Measurements from ENCODE around the gene PTGR2.
A peak's percentile ranks its signal among the peaks of the same experiment; 100 is the strongest.

Gene PTGR2

DNA sequence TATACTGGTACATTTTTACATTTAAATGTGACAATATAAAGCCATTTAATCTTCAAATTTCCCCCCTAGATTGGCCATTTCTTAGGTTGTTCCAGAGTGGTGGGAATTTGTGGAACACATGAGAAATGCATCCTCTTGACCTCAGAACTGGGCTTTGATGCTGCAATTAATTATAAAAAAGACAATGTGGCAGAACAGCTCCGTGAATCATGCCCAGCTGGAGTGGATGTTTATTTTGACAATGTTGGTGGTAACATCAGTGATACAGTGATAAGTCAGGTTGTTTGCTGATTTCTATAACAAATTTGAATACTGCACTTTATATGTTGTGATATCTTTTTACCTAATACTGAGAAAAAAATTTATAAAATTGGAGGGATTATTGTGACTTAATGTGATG, 27.4 kb downstream of the PTGR2 start:
- no peak for TF ChIP-seq POLR2AphosphoS5 (IDR thresholded peaks at IDR 0.05; ENCODE audit: low read depth, low read length)
- no peak for TF ChIP-seq TAF1 (IDR thresholded peaks at IDR 0.05; ENCODE audit: borderline replicate concordance, insufficient read depth, low read length)
- TF ChIP-seq, protein P1, sequence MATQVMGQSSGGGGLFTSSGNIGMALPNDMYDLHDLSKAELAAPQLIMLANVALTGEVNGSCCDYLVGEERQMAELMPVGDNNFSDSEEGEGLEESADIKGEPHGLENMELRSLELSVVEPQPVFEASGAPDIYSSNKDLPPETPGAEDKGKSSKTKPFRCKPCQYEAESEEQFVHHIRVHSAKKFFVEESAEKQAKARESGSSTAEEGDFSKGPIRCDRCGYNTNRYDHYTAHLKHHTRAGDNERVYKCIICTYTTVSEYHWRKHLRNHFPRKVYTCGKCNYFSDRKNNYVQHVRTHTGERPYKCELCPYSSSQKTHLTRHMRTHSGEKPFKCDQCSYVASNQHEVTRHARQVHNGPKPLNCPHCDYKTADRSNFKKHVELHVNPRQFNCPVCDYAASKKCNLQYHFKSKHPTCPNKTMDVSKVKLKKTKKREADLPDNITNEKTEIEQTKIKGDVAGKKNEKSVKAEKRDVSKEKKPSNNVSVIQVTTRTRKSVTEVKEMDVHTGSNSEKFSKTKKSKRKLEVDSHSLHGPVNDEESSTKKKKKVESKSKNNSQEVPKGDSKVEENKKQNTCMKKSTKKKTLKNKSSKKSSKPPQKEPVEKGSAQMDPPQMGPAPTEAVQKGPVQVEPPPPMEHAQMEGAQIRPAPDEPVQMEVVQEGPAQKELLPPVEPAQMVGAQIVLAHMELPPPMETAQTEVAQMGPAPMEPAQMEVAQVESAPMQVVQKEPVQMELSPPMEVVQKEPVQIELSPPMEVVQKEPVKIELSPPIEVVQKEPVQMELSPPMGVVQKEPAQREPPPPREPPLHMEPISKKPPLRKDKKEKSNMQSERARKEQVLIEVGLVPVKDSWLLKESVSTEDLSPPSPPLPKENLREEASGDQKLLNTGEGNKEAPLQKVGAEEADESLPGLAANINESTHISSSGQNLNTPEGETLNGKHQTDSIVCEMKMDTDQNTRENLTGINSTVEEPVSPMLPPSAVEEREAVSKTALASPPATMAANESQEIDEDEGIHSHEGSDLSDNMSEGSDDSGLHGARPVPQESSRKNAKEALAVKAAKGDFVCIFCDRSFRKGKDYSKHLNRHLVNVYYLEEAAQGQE (IDR thresholded peaks at IDR 0.05; ENCODE audit: insufficient read depth in 1 of 2, low read depth in 2 of 2, low read length in 2 of 2) = no peak
- no peak for TF ChIP-seq FOXP2 (optimal IDR thresholded peaks at IDR 0.05; ENCODE audit: borderline replicate concordance, extremely low read depth, extremely low read length, insufficient read depth)
- TF ChIP-seq SIN3A (IDR thresholded peaks at IDR 0.05; ENCODE audit: borderline replicate concordance, insufficient read depth, low read length) = no peak

DNA sequence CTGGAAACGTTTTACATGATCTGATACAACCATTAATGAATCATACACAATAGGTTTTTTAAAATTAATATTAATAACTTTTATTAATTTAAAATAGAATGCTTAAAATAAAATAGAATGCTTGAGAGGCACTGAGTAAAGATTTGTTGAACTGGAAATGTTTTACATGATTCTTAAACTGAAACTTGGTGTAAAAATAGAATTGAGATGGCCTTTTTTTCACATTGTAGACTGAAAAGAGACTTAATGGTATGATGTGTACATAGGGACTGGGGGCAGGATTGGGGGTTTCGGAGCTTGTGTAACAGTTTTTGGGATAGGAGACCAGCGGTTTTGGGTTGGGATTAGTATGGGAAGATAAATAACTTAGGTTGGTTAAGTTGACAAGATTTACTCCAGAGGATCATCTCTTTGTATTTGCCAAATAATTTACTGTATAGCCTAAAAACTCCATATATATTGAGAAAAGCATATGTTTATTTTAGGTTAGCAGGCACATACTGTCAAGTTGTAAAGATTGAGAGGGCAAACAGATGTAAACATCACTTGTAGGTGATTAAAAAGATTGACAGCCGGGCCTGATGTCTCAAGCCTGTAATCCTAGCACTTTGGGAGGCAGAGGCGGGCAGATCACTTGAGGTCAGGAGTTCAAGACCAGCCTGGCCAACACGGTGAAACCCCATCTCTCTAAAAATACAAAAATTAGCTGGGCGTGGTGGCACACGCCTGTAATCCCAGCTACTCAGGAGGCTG, 33.0 kb downstream of the PTGR2 start:
- TF ChIP-seq POLR2AphosphoS5 (IDR thresholded peaks at IDR 0.05; ENCODE audit: low read depth, low read length) = no peak
- TF ChIP-seq SIN3A (IDR thresholded peaks at IDR 0.05; ENCODE audit: borderline replicate concordance, insufficient read depth, low read length) = no peak
- TF ChIP-seq FOXP2 (optimal IDR thresholded peaks at IDR 0.05; ENCODE audit: borderline replicate concordance, extremely low read depth, extremely low read length, insufficient read depth) = no peak
- TF ChIP-seq TAF1 (IDR thresholded peaks at IDR 0.05; ENCODE audit: borderline replicate concordance, insufficient read depth, low read length) = no peak
- TF ChIP-seq, protein P1 (IDR thresholded peaks at IDR 0.05; ENCODE audit: insufficient read depth in 1 of 2, low read depth in 2 of 2, low read length in 2 of 2) = no peak

DNA sequence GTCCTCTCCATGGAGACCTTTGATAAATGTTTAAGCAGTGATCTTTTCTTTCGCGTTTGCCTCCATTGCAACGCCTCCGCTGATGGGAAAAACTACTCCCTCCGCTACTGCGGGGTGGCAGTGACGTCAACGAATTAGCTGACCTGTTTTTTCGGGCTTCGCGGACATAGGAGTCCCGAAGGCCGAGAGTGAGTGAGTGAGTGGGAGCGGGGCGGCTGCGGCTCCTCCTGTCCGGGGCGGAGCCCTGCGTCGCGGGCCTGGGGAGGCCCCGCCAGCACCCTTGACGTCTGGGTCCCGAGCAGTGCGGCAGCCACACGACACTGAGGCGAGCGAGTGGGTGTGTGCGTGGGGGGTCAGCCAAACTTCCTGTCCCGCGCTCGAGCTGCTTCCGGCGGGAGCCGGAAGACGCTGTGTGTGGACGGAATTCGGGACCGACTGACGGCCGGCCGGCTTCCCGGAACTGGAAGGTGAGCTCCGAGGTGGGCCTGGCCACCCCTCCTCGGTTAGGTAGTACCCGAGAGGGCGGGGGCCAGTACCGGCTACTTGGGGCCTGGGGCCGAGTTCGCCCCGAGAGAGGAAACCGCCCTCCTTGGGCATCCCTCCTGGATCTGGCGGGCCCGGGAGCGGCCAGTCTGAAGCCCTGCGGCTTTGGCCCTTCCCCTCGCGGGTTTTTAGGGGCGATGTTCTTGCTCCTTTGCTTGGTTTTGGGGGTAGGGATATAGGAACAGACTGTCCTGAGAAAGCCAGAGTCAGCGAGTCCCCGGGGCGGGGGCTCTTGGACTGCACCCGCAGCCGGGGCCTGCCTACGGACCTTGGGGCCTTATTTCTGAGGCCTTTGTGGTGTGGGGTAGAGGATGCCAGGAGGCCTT, 35.1 kb downstream of the PTGR2 start, which contains the start of gene ZNF410:
Gene ZNF410 (plus strand): TSS at position 411 of the 869 bp plus-strand sequence. CDS start 5,317 bp downstream, outside the sequence.
- TF ChIP-seq TAF1 (IDR thresholded peaks at IDR 0.05; ENCODE audit: borderline replicate concordance, insufficient read depth, low read length) (0 out of 2 replicates have a peak, but pooled peaks have one; percentile 48), SIN3A (IDR thresholded peaks at IDR 0.05; ENCODE audit: borderline replicate concordance, insufficient read depth, low read length) (peak; percentile 22; the same call in 1 of the 2 replicates), FOXP2 (optimal IDR thresholded peaks at IDR 0.05; ENCODE audit: borderline replicate concordance, extremely low read depth, extremely low read length, insufficient read depth) (peak; percentile 86), POLR2AphosphoS5 (IDR thresholded peaks at IDR 0.05; ENCODE audit: low read depth, low read length) (peak; percentile 51)
- TF ChIP-seq, protein P1 (IDR thresholded peaks at IDR 0.05; ENCODE audit: insufficient read depth in 1 of 2, low read depth in 2 of 2, low read length in 2 of 2) = no peak

DNA sequence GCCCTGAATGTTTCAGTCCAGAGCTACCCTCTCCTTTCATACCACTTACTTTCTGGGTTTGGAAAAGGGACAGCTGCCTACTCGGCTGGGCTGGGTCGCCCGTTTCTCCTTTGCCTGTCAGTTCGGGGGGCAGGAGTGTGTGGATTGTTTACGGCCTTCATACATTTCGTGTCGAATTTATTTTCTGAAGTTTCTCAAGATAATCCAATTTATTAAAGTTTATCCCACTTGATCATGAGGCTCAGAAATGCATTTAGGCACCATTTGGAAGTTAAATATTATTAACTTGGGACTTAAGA, 35.6 kb downstream of the PTGR2 start:
- TF ChIP-seq, protein P1 (IDR thresholded peaks at IDR 0.05; ENCODE audit: insufficient read depth in 1 of 2, low read depth in 2 of 2, low read length in 2 of 2) = no peak
- no peak for TF ChIP-seq TAF1 (IDR thresholded peaks at IDR 0.05; ENCODE audit: borderline replicate concordance, insufficient read depth, low read length)
- TF ChIP-seq POLR2AphosphoS5 (IDR thresholded peaks at IDR 0.05; ENCODE audit: low read depth, low read length) = no peak
- no peak for TF ChIP-seq SIN3A (IDR thresholded peaks at IDR 0.05; ENCODE audit: borderline replicate concordance, insufficient read depth, low read length)

Data from PFSK-1 (cell line).